AG08395 (cell line): Measurements from ENCODE around the gene TNRC6A.
"Not testable (repeated sequence)": the region's sequence is repeated elsewhere in the genome, so short reads cannot be mapped to it uniquely, and the experiment has no call there.

Experiments
- DNase-seq: peaks from one replicate; pipeline ENCODE4 v3.0.0; 2012; ENCODE audit warnings: mixed read lengths, low spot score

TNRC6A gene

GRCh38 chr16:24815021-24815420, 85.6 kb downstream of the TNRC6A start:
- no peak for DNase-seq

- no peak for DNase-seq
These were observed 87.2 kb downstream of the TNRC6A start for GRCh38 chr16:24816688-24817087.

GRCh38 chr16:24819462-24820040, 90.1 kb downstream of the TNRC6A start:
- DNase-seq, result no peak

DNA sequence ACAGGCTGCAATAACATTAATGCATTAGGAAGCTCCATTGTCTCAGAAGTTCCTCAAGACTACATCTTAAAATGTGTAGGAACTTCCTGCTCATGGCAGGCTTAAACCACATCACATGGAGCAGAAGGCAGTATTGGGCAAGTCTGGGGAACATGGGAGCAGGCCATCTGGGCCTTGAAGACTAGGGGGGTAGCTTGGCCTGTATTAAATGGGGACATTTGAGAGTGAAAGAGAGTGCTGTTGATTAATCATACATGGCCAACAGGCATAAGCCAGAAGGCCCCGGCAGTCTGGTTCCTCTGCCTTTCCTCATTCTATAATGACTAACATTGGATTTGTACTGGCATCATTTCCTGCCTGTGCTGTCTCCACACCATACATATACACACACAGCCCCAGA, 91.1 kb downstream of the TNRC6A start:
- no peak for DNase-seq

GRCh38 chr16:24821129-24821528, 91.7 kb downstream of the TNRC6A start:
- DNase-seq, result no peak

DNA sequence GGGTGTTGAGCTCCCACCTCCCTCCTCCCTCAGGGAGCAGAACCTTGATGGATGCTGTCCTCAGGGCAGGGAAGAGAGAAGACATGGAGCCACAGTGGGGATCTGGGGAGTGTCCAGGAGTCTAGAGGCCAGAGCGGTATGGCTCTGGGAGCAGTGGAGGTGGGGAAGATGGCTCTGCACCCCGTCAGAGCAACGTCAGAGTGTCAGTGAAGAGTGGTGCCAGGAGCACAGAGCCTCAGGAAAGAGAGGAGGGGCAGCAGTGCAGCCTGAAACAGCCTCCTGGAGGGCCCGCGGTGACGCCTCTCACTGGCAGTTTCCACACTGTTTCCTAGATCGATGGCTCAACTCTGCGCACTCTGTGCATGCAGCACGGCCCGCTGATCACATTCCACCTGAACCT, 93.1 kb downstream of the TNRC6A start:
- no peak for DNase-seq

DNA sequence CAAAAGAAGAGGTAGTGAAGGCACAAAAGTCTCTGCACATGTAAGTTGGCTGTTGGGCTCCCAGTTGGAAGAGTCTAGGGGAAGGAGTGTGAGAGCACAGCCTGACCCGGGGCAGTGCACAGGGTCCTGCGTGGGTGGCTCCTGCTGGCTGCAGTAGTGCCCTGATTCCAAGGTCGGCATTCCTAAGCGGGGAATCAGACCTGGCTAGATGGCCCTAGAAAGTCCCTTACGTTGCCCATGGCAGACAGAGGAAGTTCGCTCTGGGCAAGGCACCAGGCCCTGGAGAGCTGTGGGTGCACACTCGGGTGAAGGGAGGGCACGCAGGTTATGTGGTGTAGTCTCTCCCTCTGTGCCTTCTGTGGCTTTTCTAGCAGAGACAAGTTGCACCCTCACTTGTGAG, 93.5 kb downstream of the TNRC6A start:
- no peak for DNase-seq

GRCh38 chr16:24825696-24826095, 96.2 kb downstream of the TNRC6A start:
- DNase-seq, result no peak

DNA sequence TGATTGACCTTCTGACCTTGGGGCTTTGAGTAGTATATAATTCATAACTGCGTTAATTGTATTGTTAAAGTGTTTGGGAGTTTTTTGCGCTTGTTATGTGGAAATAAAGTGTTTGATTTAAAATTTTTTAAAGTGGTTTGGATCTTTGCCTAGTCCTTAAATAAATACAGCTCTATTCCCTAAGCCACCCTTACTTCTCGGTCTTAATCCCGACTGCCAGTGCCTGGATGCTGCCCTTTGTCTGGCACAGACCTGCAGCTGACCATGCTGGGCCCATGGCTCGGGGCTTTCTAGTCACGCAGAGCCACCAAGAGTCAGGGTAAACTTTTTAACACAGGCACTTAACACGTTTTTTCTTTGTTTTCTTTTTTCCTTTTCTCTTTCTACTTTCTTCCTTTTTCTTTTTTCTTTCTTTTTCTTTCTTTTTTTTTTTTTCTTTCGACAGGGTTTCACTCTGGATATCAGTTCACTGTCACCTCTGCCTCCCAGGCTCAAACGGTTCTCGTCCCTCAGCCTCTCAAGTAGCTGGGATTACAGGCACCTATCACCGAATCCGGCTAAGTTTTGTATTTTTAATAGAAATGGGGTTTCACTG, 96.7 kb downstream of the TNRC6A start:
- DNase-seq, result no peak

GRCh38 chr16:24826817-24827566, 97.5 kb downstream of the TNRC6A start:
- no peak for DNase-seq

GRCh38 chr16:24829153-24829552, 99.7 kb downstream of the TNRC6A start:
- no peak for DNase-seq

- no peak for DNase-seq
These were observed 103.9 kb downstream of the TNRC6A start for GRCh38 chr16:24833352-24833751.

DNA sequence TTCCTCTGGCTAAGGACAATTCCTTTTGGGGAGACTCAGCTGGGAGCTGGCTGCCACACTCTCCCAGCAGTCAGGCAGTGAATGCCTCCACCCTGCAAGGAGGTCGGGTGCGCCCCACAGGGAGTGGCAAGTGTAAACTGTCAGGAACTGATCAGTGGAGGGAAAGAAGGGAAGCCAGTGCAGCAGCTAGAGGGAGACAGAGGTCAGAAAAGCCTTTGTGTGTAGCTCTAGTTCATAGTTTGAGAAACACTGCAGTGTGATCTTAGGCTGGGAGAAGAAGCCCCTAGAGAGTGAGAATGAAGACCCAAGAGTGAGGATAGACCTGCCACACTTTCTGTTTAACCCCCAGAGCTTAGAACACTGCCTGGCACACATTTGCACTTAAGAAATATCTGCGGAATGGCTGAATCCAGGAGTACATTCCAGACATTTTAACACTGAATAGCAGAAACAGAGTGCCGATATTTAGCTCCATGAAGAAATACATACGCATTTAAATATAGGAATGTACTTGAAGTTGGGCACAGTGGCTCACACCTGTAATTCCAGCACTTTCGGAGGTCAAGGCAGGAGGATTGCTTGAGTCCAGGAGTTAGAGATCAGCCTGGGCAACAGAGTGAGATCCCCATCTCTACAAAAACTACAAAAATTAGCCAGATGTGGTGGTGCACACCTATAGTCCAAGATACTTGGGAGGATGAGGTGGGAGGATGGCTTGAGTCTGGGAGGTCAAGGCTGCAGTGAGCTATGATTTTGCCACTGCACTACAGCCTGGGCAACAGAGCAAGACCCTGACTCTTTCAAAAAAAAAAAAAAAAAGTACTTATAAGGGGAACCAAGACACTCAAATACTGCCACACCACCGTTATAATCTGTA, 105.2 kb downstream of the TNRC6A start:
- DNase-seq, result peak; percentile 61

GRCh38 chr16:24836836-24837235, 107.4 kb downstream of the TNRC6A start:
- DNase-seq, result no peak

DNA sequence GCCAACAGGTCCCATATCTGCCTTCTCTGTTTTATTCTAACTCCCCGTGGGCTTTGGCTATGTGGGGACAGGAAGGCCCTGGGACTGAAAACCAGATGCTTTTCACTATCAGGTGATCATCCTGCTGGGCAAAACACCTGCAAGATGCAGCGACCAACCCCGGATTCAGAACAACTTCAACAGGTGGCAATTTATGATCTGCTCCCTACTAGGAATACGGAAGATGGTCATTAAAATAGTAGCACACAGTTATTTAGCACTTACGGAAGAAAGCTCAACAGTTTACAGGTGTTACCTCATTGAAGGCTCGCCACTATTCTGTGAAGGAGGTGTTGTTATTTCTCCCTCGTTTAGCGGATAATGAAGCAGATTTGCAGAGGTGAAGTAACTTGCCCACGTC, 108.5 kb downstream of the TNRC6A start:
- DNase-seq, result no peak

DNA sequence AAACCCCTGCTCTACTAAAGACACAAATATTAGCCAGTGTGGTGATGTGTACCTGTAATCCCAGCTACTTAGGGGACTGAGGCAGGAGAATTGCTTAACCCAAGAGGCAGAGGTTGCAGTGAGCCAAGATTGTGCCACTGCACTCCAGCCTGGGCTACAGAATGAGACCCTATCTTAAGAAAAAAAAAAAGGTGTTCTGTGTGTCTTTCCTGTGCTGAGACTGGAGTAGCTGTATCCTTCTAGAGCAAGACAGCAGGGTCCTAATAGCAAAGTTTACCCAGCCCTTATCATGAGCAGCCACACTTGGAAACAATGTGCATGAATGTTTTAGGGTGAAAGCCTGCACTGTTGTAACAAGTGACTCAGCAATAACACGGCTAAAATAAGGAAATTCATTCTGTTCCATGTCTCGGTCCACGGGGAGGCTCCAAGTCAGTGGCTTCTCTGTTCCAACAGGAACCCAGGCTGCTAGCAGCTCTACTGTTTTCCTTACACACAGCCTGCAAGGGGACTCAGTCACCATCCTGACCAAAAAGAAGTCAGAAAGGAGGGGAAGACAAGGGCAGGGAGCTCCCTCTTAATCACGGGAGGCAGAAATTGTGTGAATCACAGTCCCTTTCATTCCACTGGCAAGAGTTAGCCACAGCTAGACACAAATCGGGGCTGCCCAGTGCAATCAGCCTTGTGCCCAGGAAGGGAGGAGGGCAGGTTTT, 109.3 kb downstream of the TNRC6A start:
- peak; percentile 60 for DNase-seq

DNA sequence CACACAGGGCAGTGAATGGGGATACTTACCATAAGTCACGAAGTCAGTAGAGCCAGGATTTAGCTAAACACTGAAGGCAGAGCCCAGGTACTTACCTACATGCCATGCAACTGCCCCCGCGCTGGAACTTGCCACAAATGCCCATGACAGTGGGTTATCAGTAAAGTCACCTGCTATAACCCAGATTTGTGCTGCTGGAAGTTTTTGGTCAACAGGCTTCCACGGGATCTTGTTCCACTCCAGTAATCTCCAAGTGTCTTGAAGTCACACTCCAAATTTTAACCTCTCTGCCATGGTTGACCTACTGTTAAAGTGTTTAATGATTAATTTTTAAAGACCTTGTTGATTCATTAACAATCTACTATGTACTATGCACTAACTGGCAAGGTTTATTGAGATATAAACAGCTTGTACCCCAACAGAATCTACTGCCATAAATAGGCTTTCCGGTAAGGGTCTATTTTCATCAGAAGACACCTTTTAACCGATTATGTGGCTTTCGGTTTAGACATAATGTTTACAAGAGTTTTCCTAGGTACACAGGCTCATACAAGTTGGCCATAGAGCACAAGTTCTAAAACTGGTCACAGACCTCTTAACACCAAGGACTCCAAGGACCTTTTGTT, 110.0 kb downstream of the TNRC6A start:
- DNase-seq, result no peak

DNA sequence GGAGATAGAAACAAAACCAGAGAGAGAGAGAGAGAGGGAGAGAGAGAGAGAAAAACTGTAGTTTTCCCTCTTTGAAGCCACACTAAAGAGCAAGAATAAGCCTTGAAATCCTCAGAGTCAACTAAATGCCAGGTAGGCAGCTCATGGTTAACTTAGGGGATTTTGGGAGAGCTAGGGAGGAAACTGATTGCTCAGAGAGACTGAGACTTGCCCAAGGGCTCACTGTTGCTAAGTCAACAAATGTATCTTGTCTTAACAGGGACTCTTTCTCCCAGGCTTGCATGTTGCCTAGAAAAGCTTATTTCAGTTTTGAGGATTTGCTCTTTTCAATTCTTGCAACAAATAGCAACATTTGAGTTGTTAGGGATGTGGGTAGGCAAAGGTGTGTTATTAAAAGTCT, 111.8 kb downstream of the TNRC6A start:
- DNase-seq, result no peak

- DNase-seq, result no peak
These were observed 114.9 kb downstream of the TNRC6A start for GRCh38 chr16:24844101-24845030.

DNA sequence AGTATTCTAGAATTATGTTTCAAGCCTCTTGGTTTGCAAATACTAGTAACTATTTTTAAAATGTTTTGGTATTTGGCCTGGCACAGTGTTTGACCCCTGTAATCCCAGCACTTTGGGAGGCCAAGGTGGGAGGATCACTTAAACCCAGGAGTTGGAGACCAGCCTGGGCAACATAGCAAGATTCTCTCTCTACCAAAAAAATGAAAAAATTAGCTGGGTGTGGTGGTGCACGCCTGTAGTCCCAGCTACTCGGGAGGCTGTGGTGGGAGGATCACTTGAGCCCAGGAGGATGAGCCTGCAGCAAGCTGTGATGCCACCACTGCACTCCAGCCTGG, 115.5 kb downstream of the TNRC6A start:
- not testable (repeated sequence) for DNase-seq
